ENCODE results near the gene NPTN.
"Not testable (repeated sequence)": the region's sequence is repeated elsewhere in the genome, so short reads cannot be mapped to it uniquely, and the experiment has no call there.

The NPTN gene

DNA sequence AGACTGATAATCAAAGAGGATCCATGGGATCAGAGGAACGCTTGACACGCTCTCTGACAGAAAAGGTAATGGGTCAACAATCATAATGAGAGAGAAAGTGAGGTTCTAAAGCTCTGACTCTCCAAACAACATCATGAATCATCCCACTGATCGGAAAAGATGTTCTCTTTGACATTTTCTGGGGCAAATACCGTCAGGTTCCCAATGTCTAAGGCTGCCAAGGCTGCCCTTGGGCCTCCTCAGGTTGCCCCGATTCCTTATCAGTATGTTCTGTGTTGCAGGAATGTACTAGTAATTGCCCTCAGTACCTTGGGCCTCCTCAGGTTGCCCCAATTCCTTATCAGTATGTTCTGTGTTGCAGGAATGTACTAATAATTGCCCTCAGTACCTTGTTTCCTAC, 60.9 kb downstream of the NPTN start:
- no peak for DNase-seq (ENCODE audit: low read depth, low spot score)

DNA sequence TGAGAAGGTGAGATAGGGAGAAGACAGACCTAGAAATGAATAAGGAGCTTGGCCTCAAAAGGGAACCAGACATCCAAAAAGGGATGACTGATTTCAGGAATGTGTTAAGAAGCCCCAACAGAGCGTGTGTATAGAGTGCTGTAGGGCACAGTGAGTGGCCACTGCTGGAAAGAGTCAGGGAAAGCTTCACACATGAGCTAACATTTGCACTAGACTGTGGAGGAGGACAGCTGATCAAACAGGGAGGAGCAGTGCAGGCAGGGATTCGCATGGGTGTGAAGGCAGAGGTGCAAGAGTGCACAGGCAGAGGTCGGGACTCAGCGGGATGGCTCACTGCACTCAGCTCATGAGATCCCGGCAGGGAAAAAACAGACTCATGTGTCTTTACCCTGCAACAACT, 61.8 kb downstream of the NPTN start:
- DNase-seq (ENCODE audit: low read depth, low spot score) = no peak

DNA sequence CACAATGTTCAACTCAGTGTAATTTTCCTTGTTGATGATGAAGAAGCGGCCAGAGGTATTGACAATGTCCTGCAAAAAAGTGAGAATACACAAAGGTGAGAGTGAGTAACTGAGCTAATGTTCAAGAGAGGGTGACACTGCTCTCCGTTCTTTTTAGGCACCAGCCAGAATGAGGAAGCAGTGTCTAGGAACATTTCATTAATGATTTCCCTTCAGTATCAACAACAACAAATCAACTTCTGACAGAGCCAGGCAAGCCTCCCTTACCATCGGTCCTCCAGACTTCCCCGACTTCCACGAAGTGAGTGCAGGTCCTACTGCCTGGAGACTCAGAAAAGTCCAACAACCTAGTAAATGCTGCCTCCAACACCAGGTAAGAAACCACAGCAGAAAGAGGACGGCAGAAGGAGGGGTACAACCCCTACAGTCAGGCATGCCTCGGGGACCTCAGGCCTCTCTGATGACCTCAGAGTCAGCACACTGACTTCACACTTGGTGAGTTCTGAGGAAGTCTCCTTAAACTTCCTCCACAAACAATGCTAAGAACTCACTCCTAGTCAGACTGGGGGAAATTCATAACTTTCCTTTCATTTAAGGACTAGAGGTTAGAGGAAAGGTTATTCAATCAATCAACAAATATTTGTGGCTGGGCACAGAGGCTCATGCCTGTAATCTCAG, 62.7 kb downstream of the NPTN start:
- no peak for DNase-seq (ENCODE audit: low read depth, low spot score)

DNA sequence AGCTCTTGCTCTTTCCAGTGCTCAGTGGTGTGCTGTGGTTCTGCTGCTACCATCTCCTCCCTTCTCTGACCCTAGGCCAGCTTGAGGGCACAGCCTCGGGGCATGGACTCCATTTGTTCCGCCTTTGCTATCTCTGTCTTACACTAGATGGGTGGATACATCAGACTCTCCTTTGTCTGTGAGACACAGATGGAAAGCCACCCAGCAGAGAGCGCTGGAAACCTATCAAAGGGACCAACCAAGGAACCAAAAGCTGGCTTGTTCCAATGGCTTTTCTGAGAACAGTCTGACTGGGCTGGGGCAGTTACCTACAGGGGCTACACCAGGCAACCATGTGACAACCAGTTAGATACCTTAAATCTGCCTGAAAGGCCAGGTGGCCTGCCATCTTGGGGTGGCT, 63.8 kb downstream of the NPTN start:
- DNase-seq (ENCODE audit: low read depth, low spot score) = no peak

DNA sequence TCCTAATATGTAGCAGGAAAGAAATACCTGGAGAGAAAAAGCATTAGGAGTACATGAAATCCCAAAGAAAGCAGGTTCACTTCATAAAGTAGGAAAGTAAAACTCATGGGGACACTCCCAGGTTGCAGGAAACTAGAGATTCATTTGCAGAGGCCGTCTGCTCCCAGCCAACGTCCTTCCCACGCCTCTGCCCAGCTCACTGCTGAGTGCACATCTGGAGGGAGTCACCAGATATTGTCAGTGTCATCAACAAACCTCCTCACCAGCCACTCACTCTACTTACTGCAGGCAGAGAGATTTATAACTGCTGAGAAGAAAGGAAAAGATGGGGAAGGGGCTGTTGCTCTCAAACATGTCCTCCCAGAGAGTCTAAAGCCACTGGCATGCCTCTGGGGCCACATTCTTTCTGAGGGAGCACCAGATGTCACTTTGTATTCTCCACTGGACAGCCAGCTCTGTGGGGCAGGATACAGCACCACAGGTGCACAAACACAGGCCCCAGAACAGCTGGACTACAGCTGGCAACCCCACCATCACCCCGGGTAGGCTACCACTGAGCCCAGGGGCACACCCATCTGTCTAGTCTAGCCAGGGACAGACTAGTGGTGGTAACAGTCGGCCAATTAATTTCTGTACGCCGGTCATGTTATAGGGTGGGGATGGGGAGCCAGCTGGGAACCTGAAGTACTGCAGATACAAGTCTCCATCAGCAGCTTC, 64.5 kb downstream of the NPTN start:
- no peak for DNase-seq (ENCODE audit: low read depth, low spot score)

DNA sequence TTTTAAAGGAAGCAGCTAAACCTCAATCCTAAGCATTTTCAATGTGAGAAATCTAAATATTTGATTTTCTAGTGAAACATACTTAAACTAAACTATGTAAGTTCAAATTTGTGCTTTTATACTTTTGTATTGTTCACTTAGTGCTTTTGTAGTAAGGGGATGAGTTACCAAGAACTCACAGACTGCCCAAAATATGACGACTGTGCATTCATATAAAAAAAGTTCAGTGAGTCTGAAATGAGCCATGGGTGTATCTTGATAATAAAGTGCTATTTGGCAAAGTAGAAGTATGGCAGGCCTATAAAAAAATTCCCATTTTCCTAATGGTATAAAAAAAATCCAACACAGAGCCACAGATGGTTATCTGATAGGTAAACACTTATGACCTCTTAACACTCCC, 66.2 kb downstream of the NPTN start:
- DNase-seq (ENCODE audit: low read depth, low spot score) = no peak

DNA sequence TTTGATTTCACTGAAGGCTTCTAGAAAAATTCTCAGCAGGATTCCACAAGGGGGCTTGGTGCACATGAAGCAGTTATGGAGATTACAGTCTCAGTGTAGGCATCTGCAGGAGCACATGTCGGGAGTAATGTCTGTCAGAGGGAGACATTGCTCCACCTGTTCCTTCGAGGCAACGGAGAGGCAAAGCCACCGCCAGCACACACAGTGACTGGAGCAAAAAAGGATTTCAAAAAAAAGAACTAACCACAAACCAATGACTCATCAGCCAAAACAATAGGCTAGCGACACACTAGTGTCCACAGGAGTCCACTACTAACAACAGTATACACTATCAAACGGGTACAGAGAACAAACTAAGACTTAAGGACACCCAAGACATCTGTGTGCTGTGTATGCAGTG, 68.9 kb downstream of the NPTN start:
- DNase-seq (ENCODE audit: low read depth, low spot score) = no peak

DNA sequence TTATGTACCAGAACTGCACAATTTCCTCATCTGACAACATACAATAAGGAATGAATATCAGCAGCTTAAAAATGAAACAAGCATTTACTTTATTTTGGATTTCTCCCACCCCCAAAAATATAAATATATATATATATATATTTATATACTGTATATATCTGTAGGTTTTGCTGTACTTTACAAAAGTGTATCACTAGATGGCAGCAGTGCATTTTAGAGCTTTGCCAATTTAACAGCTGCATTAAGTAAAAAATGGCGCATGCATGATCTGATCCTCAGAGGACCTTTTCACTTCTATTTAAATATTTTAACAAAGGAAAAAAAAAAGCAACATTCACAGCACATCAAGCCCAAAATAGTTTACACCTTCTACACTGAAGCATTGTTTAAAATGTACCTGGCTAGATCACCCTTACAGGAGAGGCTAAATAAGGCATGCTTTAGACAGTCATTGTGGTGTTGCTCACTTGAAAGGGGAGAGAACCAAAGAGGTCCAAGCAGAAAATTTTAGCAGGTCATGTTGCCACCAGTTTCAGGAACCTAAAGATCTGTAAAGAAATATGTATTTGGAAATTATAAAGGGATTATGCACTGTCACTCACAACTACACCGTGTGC, 72.6 kb downstream of the NPTN start:
- DNase-seq (ENCODE audit: low read depth, low spot score) = no peak

DNA sequence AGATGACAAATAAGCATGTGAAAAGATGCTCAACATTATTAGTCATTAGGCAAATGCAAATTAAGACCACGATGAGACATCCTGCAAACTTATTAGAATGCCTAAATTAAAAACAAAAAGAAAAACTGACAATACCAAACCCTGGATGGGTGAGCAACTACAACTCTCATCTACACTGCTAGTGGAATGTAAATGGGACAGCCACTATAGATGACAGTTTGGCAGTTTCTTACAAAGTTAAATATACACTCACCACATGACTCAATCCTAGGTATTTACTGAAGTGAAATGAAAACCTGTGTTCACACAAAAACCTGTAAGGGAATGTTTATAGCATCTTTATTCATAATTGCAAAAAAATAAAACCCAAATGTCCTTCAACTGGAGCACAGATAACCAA, 74.7 kb downstream of the NPTN start:
- no peak for DNase-seq (ENCODE audit: low read depth, low spot score)

DNA sequence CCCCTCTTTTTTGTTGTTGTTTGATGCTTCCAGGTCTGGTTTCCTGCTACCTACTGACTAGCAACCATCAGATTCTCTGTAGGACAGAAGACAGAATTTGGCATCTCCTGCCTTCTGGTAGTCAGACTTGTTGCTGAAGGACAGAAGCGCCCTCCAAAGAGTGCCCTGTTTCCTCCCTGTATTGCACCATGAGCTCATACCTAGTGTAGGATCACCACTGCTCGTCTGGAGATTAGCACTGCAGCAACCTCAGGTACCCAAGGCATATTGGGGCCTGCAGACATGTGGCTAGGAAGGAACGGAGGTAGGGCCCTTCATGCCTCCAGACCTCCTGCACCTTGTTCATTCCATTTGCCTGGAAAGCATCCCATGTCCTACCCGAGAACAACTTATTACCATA, 78.1 kb downstream of the NPTN start:
- DNase-seq (ENCODE audit: low read depth, low spot score) = no peak

DNA sequence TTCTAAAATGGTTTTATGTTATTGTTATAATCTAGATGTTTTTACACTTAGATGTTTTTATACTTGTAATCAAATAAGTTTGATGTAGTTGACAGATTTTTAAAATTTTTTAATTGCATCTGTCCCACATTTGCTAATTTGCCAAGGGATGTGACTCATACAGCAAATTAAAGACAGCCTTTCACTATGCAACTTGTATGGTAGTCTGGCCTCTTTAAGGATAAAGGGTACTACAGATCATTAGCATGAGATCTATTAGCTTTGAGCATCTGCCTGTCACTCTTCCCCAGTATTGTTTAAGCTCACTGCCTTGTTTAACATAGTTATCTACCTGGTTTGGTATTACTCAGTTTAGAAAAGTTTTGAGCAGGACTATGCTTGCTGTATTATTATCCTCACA, 83.0 kb downstream of the NPTN start:
- no peak for DNase-seq (ENCODE audit: low read depth, low spot score)

DNA sequence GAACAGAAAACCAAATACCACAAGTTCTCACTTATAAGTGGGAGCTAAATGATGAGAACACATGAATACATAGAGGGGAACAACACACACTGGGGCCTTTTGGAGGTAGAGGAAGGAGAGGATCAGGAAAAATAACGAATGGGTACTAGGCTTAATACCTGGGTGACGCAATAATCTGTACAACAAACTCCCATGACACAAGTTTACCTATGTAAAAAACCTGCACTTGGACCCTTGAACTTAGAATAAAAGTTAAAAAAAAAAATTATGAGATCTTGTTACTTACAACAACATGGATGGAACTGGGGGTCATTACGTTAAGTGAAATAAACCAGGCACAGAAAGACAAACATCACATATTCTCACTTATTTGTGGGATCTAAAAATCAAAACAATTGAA, 84.3 kb downstream of the NPTN start:
- not testable (repeated sequence) for DNase-seq (ENCODE audit: low read depth, low spot score)

DNA sequence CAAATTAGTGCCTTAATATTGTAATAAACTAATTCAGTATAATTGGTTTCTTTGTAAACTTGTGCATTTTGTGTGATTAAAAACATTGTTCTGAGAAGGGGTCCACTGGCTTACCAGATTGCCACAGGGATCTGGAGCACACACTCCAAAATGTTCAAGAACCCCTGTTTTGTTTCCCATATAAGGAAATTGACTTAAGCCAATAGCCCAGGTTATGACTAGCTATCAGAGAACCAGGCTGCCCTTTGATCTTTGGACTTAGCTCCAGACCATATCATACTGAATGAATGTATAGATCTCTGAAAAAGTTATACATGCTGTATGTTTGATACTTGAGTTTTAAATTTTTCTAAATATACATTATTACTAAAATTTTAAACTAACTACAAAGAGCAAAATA, 91.7 kb downstream of the NPTN start:
- no peak for DNase-seq (ENCODE audit: low read depth, low spot score)

DNA sequence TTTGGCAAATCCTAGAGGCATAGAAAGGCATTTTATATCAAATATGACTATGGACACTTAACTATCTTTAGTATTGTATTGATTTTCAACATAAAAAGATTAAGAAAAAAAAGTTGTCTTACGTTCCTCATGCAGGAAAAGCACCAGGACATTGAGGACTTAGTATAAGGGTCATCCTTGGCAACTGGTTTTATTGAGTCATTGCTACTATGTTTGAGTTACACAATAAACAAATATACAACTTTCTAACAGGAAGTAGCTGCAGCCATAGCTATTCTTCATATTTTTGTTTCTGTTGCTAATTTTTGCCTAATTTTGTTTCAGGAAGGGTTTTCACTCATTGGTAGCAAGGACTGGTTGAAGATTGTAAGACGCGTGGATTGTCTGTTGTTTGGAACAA, 93.0 kb downstream of the NPTN start:
- DNase-seq (ENCODE audit: low read depth, low spot score) = no peak

DNA sequence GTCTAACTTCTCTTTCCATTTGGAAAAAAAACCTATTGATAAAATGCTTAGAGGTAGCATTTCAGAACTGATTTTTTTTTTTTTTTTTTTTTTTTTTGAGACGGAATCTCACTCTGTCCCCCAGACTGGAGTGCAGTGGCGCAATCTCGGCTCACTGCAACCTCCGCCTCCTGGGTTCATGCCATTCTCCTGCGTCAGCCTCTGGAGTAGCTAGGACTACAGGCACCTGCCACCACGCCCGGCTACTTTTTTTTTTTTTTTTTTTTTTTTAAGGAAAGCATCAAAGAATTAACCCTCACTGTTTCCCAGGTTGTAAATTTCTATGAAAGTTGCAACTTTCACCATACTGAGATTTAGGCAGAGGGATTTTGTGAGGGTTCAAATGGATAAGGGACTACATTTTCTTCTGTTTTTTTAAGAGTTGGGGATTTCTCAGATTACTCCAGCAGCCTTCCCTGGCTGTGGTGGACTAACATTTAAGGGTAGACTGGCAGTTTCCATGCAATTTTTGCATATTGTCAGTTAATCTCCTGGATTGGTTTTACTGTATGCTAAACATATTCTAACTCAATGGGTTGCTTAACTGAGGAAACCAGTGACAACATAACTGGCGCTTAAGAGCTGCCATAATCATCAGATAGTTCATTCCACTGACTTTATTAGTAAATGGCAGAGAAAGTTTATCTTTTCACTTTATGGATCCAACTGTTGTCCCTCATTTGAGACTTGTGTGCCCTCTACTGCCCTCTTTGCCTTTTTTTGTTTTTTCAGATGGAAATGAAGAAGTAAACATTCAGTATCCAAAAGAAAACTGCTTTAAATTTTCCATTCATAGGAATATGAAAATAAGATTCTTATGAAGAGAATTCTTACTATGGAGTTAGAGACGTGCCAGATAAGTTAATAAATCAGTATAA, 93.7 kb downstream of the NPTN start:
- no peak for DNase-seq (ENCODE audit: low read depth, low spot score)

DNA sequence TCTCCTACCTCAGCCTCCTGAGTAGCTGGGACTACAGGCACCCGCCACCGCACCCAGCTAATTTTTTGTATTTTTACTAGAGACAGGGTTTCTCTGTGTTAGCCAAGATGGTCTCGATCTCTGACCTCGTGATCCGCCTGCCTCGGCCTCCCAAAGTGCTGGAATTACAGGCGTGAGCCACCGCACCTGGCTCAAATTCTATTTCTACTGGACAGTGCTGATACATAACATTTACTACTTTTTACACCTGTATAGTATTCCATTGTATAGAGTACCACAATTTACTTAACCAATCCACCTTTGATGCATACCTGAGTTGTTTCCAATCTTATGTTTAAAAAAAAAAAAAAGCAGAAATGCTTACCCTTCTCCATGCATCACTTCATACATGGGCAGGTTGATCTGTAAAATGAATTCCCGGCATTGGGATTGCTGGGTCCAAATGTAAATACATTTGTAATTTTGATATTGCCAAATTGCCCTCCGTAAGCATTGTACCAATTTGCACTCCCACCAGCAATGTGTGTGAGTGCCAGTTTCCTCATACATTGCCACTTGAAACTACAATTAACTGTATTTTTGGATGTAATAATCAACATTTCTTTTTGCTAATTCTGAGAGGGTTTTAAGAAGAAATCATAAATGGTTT, 94.5 kb downstream of the NPTN start:
- DNase-seq (ENCODE audit: low read depth, low spot score) = no peak

DNA sequence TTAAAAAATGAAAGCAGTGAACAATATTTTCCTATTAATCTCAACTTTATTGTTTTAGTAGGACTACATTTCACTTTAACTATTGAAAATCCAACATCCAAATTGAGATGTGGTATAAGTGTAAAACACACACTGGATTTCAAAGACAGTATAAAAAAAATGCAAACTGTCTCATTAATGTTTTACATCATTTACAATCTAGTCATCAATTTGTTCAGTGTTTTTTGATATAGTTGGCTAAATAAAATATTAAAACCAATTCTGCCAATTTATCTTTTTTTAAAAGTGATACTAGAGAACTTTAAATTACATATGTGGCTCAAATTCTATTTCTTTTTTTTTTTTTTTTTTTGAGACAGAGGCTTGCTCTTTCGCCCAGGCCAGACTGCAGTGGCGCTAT, 95.1 kb downstream of the NPTN start:
- DNase-seq (ENCODE audit: low read depth, low spot score) = no peak

DNA sequence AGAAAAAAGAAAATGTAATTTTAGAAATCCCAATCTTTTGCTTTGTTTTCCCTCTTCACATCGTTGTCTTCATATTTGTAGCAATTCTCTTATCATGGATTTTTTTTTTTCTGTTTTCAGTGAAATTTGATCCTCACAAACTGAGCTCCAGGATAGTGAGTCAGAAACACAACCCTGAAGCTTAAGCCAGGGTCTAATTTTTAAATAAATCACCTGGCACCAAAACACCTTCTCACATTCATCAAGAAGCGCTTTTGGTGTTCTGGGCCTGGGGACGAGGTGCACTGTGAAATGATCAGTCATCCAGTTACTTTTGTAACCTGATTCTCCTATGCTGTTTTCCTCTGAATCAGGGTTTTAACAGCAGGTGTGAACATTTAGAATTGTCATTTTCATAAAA, 102.5 kb downstream of the NPTN start:
- no peak for DNase-seq (ENCODE audit: low read depth, low spot score)

DNA sequence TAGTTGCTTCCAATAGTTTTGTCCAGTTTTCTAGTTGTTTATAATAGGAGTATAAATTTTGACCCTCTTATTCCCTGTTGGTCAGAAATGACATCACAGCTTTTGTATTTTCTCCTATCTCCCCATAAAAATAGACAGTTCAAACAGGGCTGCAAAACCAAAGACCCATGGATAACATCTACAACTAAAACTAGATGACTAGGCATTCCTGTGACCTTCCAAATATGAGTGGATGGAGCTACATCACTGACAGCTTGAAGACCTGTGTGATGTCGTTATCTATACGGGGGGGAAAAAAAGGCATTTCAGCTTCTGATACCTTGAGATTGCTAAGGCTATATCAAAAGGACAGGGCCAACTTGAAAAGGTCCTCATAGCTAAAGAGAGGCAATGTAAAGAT, 105.6 kb downstream of the NPTN start:
- no peak for DNase-seq (ENCODE audit: low read depth, low spot score)

DNA sequence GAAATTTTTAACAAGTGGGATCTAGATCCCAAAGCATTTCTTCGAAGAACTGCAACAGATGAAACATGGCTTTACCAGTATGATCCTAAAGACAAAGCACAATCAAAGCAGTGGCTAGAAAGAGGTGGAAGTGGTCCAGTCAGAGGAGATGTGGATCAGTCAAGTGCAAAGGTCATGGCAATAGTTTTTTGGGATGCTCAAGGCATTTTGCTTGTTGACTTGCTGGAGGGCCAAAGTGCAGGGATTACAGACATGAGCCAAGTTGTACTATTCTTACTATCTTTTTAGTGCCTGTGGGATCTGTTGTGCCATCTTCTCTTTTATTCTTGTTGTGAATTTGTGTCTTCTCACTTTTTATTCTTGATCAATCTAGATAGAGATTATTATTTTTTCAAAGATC, 108.3 kb downstream of the NPTN start:
- DNase-seq (ENCODE audit: low read depth, low spot score) = no peak

DNA sequence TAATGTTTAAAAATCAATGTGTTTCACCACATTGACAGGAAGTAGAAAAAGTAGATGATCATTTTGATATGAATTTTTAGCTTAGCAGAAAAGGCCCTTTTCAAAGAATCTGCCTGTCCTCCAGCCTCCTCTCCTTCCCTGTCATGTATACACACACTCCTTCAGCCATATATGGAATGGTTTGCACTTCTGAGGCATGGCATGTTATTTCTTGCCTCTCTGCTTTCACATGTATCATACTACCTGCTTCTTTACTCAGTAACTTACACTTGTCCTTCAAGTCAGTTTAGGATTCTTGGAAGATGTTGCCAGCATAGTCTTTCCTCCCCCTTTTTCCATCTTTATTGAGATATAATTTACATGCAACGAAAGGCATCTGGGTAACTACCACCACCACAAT, 111.2 kb downstream of the NPTN start:
- DNase-seq (ENCODE audit: low read depth, low spot score) = no peak
